Measurements from ENCODE around the gene GET4.

GET4 gene

GRCh38 chr7:888081-889024 lies 12.0 kb downstream of the GET4 start:
- DNase-seq = no peak

GRCh38 chr7:889025-889390 lies 12.7 kb downstream of the GET4 start:
- no peak for DNase-seq

GRCh38 chr7:889391-889790 lies 13.0 kb downstream of the GET4 start:
- no peak for DNase-seq

DNA sequence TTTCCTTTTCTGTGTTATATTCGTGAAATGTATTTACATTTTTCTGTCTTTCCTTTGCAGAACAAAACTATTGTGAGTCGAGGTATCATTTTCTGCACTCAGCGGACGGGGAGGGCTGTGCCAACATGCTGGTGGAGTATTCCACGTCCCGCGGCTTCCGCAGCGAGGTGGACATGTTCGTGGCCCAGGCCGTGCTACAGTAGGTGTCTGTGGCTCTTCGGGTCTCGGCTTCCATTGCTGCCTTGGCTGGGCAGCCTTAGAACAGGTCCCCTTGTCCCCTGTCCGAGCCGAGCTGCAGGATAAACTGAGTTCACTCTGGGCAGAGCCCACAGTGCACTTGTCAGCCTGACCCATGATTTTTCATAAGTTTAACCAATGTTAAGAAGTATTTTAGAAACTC lies 14.5 kb downstream of the GET4 start:
- no peak for DNase-seq

DNA sequence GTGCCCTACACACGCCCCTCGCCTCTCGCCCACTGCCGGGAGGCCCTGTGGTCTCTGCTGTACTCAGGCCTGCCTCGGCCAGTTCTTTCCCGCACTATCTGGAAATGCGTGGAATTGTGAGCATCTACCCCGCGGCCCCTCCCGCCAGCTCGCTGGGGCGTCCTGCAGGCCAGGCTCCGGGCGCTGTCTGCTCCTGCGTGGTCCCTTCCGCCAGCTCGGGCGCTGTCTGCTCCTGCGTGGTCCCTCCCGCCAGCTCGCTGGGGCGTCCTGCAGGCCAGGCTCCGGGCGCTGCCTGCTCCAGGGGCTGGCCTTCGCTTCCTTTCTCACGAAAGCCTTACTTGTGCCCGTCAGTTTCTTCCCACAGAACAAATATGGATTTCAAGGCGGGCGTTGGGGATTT lies 14.9 kb downstream of the GET4 start:
- DNase-seq = no peak

DNA sequence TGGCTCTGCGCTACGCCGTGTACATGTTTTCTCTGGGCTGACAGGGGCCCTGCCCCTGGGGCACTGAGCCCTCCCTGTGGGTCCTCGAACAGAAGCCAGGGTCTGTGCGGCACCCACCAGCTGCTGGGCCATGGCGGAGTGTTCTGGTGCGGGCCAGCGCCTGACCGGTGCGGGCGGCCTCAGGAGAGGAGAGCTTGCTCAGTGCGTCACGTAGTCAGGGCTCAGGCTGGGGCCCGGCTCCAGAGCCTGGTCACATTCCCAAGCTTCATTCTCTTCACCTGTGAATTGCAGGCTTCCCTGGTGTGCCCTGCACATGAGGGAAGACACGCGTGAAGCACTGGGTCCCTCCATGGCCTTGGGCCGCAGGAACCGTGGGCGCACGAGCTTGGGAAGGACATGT lies 15.5 kb downstream of the GET4 start:
- no peak for DNase-seq

DNA sequence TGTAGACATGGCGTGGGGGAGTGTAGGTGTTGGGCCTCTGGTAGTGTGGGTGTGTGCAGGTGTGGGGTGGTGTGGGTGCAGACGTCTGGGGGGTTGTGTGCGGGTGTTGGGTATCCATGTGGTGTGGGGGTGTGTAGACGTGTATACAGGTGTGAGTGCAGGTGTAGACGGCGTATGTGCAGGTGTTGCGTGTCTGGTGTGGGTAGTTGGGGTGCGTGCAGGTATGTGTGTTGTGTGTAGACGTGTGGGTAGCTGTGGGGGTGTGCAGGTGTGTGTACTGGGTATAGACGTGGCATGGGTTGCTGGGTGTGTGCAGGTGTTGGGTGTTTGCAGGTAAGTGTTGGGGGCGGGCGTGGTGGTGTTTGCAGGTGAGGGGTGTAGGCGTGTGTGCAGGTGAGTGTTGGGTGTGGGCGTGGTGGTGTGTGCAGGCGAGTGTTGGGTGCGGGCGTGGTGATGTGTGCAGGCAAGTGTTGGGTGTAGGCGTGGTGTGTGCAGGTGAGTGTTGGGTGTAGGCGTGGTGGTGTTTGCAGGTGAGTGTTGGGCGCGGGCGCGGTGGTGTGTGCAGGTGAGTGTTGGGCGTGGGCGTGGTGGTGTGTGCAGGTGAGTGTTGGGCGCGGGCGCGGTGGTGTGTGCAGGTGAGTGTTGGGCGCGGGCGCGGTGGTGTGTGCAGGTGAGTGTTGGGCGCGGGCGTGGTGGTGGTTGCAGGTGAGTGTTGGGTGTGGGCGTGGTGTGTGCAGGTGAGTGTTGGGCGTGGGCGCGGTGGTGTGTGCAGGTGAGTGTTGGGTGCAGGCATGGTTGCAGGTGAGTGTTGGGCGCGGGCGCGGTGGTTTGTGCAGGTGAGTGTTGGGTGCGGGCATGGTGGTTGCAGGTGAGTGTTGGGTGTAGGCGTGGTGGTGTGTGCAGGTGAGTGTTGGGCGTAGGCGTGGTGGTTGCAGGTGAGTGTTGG lies 16.6 kb downstream of the GET4 start:
- no peak for DNase-seq

DNA sequence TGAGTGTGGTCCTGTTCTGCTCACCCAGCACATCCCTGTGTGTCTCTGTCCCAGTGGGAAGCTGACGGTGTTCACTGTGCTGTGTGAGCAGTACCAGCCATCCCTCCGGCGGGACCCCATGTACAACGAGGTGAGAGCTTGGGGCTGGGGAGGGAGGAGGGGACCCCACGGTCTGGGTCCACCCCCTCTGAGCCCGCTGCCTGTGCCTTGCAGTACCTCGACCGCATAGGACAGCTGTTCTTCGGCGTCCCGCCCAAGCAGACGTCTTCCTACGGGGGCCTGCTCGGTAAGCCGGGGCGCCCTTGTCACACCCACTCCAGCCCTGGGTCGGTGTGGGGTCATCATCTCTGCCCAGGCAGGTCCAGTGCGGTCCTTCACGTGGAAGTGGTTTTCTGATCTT lies 17.3 kb downstream of the GET4 start:
- DNase-seq = no peak

GRCh38 chr7:894164-894867 lies 18.0 kb downstream of the GET4 start:
- DNase-seq = no peak

DNA sequence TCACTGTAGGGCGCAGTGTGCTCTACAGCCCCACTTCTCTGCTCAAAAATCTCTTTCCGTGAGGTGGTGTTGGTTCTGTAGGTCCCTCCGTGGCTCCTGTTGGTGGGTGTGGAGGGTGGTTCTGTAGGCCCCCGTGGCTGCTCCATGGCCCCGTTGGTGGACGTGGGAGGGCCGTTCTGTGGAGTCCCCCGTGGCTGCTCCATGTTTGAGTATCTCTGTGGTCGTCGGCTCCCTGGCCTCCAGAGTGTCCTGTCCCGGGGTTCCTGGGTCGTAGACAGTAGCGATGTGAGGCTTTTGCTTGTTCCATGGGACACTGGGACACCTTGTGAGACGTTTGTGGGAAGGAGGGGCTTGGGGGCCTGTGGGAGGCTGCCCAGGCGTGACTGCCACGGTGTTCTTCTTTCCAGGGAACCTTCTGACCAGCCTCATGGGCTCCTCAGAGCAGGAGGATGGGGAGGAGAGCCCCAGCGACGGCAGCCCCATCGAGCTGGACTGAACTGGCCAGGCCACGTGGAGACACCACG lies 18.6 kb downstream of the GET4 start:
- DNase-seq = no peak

- DNase-seq = no peak
Observed at GRCh38 chr7:895451-896052, 19.2 kb downstream of the GET4 start.

- no peak for DNase-seq
Observed at GRCh38 chr7:896346-897075, 20.2 kb downstream of the GET4 start.

GRCh38 chr7:897086-897485 lies 20.7 kb downstream of the GET4 start:
- no peak for DNase-seq

DNA sequence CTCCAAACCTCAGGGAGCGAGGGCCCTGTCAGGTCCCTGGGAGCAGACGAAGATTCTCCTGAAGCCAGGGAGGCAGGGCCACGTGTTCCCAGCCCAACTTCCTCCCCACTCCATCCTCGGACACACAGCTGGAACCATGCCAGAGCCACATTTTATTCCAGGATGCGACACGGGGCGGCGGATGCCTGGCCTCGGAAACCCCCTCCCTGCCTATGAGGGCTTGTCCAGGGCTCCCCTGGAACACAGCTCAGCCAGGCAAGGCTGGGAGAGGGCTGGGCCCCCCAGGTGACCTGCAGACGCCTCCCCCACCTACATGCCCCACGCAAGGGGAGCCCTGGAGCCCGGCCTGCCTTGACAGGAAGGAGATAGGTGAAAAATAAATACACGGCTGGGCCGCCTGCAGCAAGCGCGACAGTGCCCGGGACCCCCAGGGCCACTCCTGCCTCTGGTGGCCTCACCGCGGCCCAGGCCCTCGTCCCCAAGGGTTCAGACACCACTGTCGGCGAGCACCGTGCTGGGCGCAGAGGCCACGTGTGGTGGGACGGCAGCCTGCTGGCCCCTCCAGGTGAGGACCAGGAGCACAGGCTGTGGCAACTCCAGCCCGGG lies 21.5 kb downstream of the GET4 start:
- no peak for DNase-seq

DNA sequence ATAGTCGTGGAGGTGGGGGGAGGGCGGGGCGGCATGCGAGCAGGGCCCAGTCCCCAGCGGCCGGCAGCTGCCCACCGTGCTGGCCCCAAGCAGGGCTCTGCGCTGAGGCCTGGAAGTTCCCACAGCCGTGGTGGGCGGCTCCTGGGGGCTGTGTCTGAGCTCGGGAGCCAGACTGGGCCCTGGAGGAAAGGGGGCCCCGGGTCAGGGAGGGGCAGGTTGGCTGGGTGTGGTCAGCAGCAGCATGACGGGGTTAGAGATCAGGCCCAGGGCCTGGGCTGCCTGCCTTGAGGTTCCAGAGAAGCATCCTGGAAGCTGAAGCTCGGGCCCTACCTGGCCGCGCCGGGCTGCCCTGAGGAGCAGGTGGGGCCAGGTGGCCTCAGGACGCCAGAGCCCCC lies 22.1 kb downstream of the GET4 start:
- no peak for DNase-seq

GRCh38 chr7:898855-899681 lies 22.7 kb downstream of the GET4 start:
- DNase-seq = no peak

- DNase-seq = no peak
Observed at GRCh38 chr7:899806-900205, 23.5 kb downstream of the GET4 start.

GRCh38 chr7:900331-901040 lies 24.1 kb downstream of the GET4 start:
- DNase-seq = no peak

- no peak for DNase-seq
Observed at GRCh38 chr7:901041-901387, 24.7 kb downstream of the GET4 start.
